GF-D8 (cell line): ENCODE results near the gene LRRC1.

Experiments used
- DNase-seq: peaks from one replicate; lab custom pipeline; 2025; lab: John Stamatoyannopoulos, UW

The LRRC1 gene

DNA sequence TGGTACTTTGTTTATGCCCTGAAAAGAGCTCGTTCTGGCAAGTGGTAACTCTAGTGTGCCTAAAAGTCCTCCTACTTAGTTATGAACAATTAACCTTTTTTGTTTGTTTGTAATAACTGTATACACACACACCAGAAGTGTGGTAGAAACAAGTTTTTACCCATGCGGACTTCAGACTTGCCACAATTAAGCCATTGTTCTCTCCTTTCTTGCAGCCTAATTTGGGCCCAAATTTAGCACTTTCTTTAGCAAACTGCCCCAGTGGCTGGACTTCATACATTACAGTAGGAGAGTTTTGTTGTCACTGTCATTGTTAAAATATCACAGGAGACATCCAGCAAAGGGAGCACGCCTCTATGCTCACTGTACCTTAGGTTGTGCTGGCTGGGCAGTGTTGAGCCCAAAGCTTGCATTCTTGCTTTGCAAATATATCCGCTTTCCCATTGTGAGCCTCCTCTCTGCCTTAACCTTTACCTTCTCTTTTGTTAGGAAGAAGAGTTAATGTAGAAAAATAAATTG, 53.0 kb downstream of the LRRC1 start:
- no peak for DNase-seq

DNA sequence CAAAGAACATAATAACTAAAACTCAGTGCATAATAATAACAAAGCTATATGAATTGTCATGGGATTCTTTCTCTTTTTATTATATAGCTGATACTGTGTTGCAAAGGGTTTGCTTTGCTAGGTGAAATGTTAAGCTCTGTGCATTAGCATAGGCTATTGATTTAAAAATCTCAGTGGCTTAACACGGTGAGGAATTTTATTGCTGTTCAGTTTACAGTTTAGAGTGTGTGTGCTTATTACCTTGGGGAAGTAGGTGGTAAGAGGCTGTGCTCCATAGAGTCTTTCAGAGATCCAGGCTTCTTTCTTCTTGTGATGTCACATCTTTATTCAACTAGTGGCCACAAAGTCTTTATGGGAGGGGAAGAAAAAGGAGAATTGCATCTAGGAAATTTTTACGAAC, 55.7 kb downstream of the LRRC1 start:
- DNase-seq = no peak

DNA sequence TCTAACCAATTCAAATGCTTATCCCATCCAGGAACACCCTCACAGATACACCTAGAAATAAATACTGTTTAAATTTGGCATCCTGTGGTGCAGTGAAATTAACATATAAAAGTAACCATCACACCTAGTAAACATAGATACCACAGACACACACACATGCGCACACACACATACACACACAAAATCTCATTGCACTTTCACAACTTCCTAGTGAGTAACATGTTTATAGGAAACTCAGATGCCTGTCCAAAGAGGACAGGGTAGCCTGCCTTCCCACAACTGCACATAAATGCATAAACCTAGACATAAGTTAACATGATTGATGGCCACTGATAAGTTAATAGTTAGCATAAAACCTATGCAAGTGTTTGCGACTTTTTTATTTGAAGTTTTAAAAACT, 56.8 kb downstream of the LRRC1 start:
- no peak for DNase-seq

- no peak for DNase-seq
Measured at GRCh38 chr6:53852805-53853204, 58.0 kb downstream of the LRRC1 start.

- no peak for DNase-seq
Measured at GRCh38 chr6:53854843-53855567, 60.2 kb downstream of the LRRC1 start.

DNA sequence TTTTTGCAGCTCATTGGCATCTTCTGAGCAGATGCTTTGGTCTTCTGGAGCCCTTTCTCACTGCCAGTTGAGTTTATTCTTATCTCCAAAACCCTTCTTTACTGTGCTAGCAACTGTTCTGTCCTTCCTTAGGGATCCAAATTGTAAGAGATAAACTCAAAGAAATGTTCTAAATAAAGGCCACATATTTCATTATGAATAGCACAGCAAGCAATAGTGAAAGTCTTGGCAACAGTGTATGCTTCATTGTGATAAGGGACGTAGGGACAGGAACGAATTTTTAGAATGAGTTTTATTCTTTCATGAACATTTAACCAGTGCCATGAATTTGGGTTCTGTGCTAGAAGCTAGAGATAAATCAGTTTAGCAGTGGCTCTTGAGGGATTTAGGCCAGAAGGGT, 61.1 kb downstream of the LRRC1 start:
- no peak for DNase-seq

DNA sequence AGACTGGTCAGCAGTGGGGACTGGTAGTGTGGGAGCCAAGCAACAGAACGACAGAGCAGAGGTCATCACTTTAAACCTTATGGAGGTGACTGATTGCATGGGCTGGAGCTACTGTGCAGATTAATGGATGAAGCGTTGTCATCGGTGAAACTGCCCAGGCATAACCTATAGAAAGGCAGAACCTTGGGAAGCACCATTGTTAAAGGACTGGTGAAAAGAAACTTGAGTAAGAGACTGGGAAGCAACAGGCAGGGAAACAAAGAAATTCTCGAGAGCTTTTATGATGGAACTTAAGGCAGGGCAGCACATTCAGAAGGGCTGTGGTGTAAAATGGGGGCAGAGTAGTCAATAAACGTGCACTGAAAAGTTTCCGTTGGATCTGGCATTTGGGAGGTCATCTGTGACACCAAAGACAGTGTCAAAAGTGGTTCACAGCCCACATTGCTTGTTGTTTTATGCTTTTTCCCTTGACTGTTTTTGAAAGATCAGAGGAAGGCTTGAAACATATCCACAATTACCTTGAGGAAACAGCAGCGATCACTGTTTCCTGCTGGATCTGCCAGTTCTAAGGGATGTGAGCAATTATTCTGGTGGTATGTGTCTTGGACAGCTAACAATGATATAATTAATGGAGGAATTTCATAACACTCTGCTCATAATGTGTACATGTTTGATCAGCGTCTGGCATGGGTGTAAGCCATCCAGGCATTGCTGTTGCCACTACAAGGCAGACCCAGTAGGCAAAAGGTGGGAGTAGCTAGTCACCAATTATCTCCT, 62.7 kb downstream of the LRRC1 start:
- no peak for DNase-seq

GRCh38 chr6:53858196-53858595, 63.4 kb downstream of the LRRC1 start:
- DNase-seq = no peak

GRCh38 chr6:53858913-53859312, 64.1 kb downstream of the LRRC1 start:
- DNase-seq = no peak

- no peak for DNase-seq
Measured at GRCh38 chr6:53860511-53860910, 65.7 kb downstream of the LRRC1 start.

DNA sequence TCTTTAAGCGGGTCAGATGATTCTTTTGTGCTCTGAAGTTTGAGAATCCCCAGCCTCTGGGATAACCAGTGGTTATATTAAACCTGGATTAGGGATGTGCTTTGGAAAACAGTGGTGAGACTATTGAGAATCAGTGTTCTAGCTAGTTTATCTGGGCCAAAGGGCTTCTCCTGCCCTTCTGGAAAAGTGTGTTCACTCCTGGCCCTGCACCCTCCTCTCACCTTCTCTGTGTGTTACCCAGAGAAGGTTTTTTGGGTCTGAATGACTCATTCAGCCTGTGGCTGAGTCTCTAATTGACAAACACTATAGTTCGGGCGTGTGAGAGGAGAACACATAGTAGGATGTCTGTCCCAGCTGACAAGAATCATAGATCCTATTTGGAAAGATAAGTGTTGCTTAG, 66.7 kb downstream of the LRRC1 start:
- DNase-seq = no peak

DNA sequence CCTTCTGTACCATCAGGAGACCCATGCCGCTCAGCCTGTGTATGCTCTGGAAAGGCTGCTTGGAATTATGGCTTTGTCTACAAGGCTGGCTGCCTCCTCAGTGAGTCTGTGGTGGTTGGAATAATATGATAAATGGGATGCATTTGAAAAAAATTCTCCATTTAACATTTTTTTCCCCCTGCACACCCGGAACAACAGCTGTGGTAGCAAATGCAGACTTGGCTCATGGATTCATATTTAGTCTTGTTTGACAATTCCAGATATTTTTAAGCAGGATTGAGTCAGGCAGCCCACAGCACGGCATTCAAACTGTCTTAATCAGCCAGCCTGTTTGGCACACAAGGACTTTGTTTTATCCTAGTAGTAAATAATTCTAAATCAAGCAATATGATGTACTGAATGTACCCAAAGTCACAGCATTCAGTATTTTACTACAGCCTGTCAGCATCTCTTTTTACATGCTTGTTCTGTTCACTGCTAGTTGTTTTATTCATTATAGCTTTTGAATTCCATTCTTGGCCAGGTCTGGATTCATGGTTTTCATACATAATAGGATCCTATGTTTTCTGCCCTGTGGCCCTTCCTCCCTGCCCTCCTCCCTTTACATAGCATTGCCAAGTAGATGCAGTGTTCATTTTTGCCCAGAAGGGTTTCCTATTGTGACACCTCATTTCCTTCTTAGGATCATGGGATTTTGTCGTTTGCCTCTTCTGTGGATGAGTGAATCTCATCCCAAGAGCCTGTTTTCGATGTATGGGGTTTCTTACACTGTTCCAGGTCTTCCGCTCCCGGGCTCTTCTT, 68.1 kb downstream of the LRRC1 start:
- no peak for DNase-seq

DNA sequence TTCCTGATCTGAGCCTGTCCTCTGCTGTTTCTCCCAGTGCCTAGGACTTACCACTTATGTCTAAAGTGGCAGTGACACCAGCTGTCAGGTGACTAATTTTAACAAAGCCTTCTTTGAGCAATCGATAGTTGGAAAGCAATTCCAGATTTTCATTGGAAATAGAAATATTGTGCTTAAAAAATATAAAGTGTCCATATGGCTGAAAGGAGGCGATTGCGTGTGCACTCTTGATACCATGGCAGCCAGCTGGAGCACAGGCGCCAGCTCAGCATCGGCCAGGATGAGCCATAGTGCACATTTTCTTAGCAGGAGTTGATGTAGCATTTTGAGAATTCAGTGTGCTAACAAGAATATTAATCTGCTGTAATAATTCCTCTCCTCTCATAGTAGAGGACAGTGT, 70.0 kb downstream of the LRRC1 start:
- no peak for DNase-seq

DNA sequence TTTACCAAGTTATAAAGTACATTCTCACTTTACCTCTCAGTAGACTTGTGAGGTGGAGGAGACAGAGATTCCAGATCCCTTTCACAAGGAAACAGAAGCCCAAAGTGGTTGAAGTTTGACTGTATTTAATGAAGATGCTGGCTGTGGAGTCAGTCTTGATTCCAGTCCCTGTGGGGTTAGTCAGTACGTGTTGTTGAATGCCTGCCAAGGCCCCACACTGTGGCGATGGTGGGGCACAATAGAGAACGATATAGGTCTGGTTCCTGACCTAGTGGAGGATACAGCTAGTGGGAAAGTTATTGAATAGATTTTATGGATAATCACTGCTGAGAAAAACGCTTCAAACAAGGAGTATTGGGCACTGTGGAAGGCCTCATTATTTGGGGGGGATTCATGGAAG, 71.4 kb downstream of the LRRC1 start:
- no peak for DNase-seq

GRCh38 chr6:53868626-53869025, 73.8 kb downstream of the LRRC1 start:
- no peak for DNase-seq

DNA sequence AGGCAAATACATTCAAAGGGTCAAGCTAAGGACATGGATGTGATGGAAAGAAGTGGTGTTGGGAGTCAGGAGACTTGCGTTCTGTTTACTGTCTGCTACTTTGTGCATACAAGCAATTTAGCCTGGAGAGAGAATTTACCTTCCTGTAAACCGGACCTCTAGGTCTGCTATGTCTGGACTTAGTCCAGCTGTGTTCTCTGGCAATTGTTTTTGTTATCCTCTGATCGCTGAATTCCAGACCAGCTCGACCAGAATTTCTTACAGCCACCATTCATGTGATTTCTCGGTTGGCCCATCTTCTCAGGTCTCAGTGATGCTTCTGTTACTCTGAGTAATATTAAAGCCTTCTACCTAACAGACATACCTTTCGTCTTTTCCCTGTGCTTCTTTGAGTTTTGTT, 75.2 kb downstream of the LRRC1 start:
- no peak for DNase-seq

DNA sequence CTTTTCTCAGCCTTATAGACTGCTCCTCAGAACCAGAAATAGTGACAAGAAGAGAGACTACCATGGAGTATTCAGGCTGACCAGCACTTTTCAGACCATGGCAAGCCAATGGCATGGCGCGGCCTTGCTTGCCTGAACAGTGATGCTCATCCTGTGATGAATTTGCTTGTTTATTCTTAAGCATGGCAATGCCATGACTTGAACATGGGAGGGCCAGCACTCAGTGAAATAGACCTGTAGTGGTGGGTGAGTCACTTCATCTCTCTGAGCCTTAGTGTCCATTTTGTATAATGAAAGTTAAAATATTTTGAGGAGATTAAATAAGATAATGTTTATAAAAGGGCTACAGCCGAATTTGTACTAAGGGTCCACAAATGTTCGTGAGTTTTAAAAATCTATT, 79.1 kb downstream of the LRRC1 start:
- no peak for DNase-seq

DNA sequence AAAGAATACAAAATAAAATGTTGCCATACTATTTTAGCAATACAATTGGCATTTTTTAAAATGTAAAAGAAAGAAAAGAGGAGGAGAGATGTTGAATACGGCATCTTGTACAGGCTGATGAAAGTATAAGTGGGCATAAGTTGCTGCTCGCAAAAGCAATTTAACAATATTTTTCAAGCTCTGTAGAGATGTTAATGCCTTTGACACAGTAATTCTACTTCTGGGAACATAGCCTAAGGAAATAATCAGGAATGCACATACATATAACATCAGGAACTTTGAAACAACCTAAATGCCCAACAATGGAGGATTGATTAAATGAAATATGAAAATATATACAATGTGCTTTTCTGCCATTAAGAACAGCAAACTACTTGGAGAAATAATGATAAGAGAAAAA, 80.2 kb downstream of the LRRC1 start:
- no peak for DNase-seq

- DNase-seq = no peak
Measured at GRCh38 chr6:53877151-53877550, 82.3 kb downstream of the LRRC1 start.

GRCh38 chr6:53878808-53879207, 84.0 kb downstream of the LRRC1 start:
- no peak for DNase-seq

DNA sequence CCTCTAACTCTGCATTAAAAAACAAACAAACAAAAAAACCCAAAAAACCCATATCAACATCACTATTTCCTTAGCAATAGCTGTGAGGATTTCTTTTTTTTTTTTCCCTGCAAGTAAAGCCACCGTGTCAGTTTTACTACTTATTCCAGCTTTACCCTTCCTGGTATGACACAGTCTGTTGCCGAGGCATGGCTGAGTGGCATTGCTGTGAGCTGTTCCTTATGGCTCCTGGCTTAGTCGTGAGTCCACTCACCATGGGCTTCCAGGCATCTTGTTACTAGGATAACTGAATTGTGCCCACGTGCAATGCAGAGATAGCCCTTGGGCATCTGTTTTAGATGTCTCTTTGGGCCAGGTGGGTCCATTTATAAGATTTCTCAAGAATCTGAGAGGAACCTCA, 84.8 kb downstream of the LRRC1 start:
- DNase-seq = no peak

DNA sequence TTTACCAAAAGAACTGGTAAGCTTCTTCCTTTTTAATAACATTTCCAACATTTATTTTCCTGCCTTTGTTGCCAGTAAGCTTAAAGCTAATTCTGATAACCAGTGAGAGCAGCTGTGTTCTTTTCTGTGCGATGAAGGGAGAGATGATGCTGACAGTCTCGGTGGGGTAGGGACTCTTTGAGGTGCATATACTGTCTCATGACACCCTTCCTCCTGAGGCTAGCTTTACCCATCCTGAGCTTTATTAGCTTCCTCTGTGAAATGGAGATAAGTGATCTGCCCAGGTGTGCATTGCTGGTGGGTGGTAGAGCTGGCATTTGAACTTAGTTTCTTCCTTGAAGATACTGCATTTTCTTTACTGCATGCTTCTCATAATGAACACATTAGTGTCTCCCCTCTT, 92.5 kb downstream of the LRRC1 start:
- DNase-seq = no peak

DNA sequence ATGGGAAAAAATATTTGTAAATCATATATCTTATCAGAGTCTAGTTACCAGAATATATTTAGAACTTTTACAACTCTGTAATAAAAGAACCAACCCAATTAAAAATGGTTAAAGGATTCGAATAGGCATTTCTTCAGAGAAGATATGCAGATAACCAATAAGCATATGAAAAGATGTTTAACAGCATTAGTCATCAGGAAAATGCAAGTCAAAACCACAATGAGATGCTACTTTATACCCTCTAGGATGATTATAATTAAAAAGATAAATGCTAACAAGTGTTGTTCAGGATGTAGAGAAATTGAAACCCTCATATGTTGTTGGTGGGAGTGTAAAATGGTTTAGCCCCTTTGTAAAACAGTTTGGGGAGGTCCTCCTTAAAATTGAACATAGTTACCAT, 94.1 kb downstream of the LRRC1 start:
- DNase-seq = no peak
